Amygdala (tissue), 56 donors: ENCODE measurements around the gene SLC9B1.
A peak's percentile ranks its signal among the peaks of the same experiment; 100 is the strongest.
"Not testable (repeated sequence)": the region's sequence is repeated elsewhere in the genome, so short reads cannot be mapped to it uniquely, and the experiment has no call there.

Experiments used
- DNase-seq, 56 donors: peaks; one replicate each; lab custom pipeline; 2025; lab: John Stamatoyannopoulos, UW

Gene SLC9B1

GRCh38 chr4:102881343-102881742, 138.2 kb downstream of the SLC9B1 start:
- DNase-seq = no peak

- DNase-seq = no peak
Measured at GRCh38 chr4:102878901-102879300, 140.6 kb downstream of the SLC9B1 start.

GRCh38 chr4:102878349-102878748, 141.2 kb downstream of the SLC9B1 start:
- peak in 3 of 56 donors; percentile 0 to 4 (median 2) for DNase-seq

GRCh38 chr4:102877477-102878106, 141.9 kb downstream of the SLC9B1 start:
- not testable (repeated sequence) for DNase-seq

DNA sequence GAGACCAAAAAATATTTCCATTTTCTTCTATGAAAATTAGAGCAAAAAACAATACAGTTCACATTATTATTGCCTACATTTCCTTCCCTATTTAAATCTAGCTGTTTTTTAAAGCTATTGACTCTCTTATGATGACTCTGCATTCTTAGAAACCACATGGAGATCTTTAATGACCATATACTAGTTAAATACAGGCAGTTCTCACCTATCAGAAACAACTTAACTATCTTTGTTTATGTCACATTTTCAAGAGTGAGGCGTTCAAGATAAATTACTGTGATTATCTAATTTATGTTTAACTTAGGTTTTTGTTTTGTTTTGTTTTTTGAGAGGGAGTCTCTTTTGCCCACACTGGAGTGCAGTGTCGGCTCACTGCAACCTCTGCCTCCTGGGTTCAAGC, 147.7 kb downstream of the SLC9B1 start:
- no peak for DNase-seq

DNA sequence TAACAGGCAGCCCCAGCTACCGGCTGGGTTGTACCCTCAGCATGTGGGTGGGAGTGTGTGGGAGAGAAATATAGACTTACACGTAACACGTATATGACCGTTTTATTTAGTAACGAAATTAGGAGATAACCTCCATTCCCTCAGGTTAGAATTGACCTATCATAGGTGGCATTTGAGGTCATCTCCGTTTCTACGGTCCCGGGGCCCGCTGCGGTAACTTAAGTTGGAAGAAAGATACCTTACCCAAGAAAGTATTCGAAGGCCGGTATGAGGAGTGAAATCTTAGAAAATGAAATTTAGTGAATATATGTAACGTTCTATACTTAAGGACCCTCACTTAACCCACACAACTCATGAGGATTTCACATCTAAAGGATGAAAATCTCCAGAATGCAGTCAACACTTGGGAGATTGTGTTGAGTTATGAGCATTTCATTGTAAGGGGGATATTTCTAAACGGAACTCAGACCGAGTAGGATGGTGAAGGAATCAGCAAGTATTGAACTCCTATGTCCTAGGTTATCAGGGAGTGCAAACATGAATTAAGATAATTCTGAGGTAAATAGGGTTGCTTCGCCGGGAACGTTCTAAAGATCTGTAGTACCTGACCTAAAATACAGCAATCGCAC, 149.8 kb downstream of the SLC9B1 start:
- DNase-seq = peak in 1 of 56 donors; percentile 14

GRCh38 chr4:102868781-102869568, 150.5 kb downstream of the SLC9B1 start, which contains the start of gene CISD2:
Gene CISD2, plus strand, starts transcription at chr4:102868992. Its CDS starts 93 bp downstream, at chr4:102869085.
- peak; percentile 64 to 98 (median 92) for DNase-seq

GRCh38 chr4:102868153-102868780, 151.2 kb downstream of the SLC9B1 start:
- DNase-seq = peak in 6 of 56 donors; percentile 1 to 47 (median 8)

DNA sequence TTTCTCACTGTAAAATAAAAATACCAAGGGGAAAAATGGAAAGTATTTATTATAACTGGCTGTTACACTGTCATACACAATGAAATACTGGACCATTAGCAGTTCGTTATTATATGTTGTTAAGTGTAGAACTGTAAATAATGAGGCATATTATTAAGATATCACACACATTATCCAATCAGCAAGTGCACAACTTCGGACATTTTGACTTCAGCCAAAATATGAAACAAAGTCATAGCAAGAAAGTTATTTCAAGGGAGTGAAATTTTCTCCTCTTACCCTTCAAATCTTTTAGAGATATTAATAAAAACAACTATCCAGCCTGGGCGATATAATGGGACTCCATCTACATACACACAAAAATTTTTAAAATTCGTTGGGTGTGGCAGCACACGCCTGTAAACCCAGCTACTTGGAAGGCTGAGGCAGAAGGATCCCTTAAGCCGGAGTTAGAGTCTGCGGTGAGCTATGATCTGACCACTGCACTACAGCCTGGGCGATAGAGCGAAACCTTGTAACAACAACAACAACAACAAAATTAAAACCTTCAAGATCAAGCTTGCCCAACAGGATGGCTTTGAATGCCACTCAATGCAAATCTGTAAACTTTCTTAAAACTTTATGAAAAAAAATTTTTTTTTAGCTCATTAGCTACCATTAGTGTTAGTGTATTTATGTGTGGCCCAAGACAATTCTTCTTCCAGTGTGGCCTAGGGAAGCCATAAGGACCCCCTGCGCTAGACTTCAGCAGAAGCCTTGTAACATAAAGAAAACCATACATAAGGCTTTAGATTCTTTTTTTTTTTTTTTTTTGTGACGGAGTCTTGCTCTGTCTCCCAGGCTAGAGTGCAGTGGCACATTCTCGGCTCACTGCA, 152.0 kb downstream of the SLC9B1 start:
- no peak for DNase-seq

DNA sequence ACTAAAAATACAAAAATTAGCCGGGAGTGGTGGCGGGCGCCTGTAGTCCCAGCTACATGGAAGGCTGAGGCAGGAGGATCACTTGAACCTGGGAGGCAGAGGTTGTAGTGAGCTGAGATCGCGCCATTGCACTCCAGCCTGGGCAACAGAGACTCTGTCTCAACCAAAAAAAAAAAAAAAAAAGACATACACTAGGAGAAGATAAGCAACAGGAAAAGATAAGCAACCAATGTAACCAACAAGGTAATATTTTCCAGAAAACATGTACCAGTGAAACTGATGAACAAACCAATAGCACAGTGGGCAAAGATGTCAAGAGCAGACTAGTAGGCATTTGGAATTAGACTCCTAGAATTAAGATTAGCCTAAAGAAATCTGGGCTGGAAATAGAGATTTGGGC, 154.2 kb downstream of the SLC9B1 start:
- not testable (repeated sequence) for DNase-seq

DNA sequence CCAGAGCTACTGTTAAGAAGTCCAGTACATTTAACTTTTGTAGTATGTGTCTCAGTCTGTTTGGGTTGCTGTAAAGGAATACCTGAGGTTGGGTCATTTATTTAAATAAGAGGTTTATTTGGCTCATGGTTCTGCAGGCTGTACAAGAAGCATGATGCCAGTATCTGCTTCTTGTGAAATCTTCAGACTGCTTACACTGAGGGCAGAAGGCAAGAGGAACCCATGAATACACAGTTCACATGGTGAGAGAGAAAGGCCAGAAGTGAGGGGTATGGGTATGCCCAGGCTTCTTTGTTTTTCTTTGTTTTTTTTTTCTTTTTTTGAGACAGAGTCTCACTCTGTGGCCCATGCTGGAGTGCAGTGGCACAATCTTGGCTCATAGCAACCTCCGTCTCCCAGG, 156.8 kb downstream of the SLC9B1 start:
- DNase-seq = no peak

DNA sequence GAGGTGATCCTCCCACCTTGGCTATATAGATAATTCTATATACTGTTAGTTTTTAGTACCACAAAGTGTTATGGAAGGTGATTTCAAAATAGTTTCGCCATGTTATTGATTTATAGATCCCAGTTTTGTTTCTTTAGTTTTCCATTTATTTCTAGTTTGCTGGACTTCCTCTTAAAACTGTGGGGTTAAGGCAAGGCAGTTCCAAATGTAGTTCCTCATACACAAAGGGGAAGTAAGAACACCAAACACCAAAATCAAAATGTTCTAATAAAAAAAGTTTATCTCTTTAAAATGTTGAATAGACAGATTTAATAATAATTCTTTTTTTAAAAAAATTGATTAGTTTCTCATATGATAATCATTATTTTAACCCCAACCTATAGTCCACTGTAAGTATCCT, 157.5 kb downstream of the SLC9B1 start:
- no peak for DNase-seq

GRCh38 chr4:102860611-102861324, 158.7 kb downstream of the SLC9B1 start:
- no peak for DNase-seq

DNA sequence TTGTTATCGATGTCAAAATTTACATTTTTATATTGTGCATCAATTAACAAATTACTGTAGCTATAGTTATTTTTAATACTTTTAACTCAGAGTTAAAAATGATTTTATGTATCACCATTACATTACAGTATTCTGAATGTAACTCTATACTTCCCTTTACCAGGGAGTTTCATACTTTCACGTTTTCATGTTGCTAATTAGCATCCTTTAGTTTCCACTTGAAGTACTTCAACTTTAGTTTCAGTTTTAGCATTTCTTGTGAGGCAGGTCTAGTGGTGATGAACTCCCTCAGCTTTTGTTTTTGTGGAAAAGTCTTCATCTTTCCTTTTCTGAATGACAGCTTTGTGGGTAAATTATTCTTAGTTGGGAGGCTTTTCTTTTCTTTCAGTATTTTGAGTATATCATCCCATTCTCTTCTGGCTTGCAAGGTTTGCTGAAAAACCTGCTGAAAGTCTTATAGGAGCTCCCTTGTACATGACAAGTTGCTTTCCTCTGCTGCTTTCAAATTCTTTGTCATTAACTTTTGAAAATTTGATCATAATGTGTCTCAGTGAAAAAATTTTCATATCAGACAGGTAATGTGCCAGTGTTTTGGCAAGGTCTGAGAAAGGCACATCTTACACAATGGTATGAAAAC, 160.6 kb downstream of the SLC9B1 start:
- no peak for DNase-seq
